Stomach (tissue), 9 donors: ENCODE data around the gene IGSF11. TPM values are rescaled to one million over a fixed set of nuclear protein-coding genes. Genes with fewer than 3 reads are reported as not detected.

Source experiments
- DNase-seq, 2 donors: peaks; one replicate each; pipeline versions ENCODE4 v3.0.0 to v3.0.0-alpha.2; 2013 to 2019
- H3K27ac ChIP-seq, 5 donors: fragments of 200-600 bp in 4 of 5; sonication (generic) in 4 of 5; one replicate each; pipeline ENCODE4 v1.5.1; 2013 to 2019; ENCODE audit warnings: mild to moderate bottlenecking in 1 of 5, moderate library complexity in 1 of 5
- H3K27me3 ChIP-seq, 3 donors: fragments of 200-600 bp; sonication (generic); one replicate each; pipeline ENCODE4 v1.5.1; 2017 to 2019; ENCODE audit warnings: mixed run types in 1 of 3
- H3K36me3 ChIP-seq, 4 donors: fragments of 200-600 bp; sonication (generic); 1 replicate in 3 of 4; 2 replicates in 1 of 4; pipeline ENCODE4 v1.5.1; 2016 to 2019
- H3K4me1 ChIP-seq, 4 donors: fragments of 200-600 bp; sonication (generic); one replicate each; pipeline ENCODE4 v1.5.1; 2016 to 2019
- H3K4me3 ChIP-seq, 4 donors: fragments of 200-600 bp; sonication (generic) in 3 of 4; one replicate each; pipeline ENCODE4 v1.5.1; 2016 to 2019; ENCODE audit warnings: mild to moderate bottlenecking in 1 of 4
- H3K9me3 ChIP-seq, 4 donors: fragments of 200-600 bp; sonication (generic); one replicate each; pipeline ENCODE4 v1.5.1; 2016 to 2019
- CTCF ChIP-seq, 7 experiments: fragments of 450-650 bp in 4 of 7; fragments of 200-600 bp in 3 of 7; sonication (generic) in 3 of 7; IDR thresholded peaks; one replicate each; pipeline ENCODE4 v1.5.1; 2016 to 2019; ENCODE audit warnings: antibody characterized with exemption in 7 of 7, control low read depth in 2 of 7, mild to moderate bottlenecking in 1 of 7
- EP300 ChIP-seq: sonication (generic); formaldehyde crosslinking; IDR thresholded peaks from one replicate; pipeline ENCODE4 v1.6.1; 2017; ENCODE audit warnings: antibody characterized with exemption
- POLR2A ChIP-seq, 4 donors: fragments of 450-650 bp; IDR thresholded peaks; one replicate each; pipeline ENCODE4 v1.6.1; 2016; ENCODE audit warnings: antibody characterized with exemption in 4 of 4, control low read depth in 2 of 4, mild to moderate bottlenecking in 1 of 4, moderate library complexity in 1 of 4
- POLR2AphosphoS5 ChIP-seq, 3 donors: sonication (generic); formaldehyde crosslinking; IDR thresholded peaks; one replicate each; pipeline ENCODE4 v1.6.1; 2016; ENCODE audit warnings: antibody characterized with exemption in 3 of 3
- WGBS, 5 donors: extraction: QIAGEN DNeasy Blood & Tissue Kit in 3 of 5; methylation state at CpG; one replicate each; pipeline versions ENCODE4 v1.1.5 to v1.1.7; 2013 to 2018; 5-methylcytosine and 5-hydroxymethylcytosine counted together
- intact Hi-C: fragments of 100-400 bp; cut with DNase I; formaldehyde crosslinking; loops from one replicate; pipeline ENCODE4 v1.15.1; 2023; ENCODE audit warnings: low total_unique reads
- polyA plus RNA-seq, 3 donors: library from polyadenylated mRNA; stranded (reverse); fragments of 200-250 nt; gene quantifications; one replicate each; pipeline ENCODE4 v1.2.3, GENCODE V29; 2013
- total RNA-seq, 5 donors: library from RNA; depleted of rRNA; stranded (reverse); fragments of >200 nt; gene quantifications; one replicate each; pipeline versions ENCODE4 v1.1.0 to v1.2.3, GENCODE V29; 2014 to 2016
- donor health status: healthy with polysubstance abuse.
- donor health status: Bipolar disorder and iron deficiency.
- donor health status: healthy.

The IGSF11 gene
- total and polyA plus RNA-seq, 8 donors: 0.55 to 77.7 (median 5.1) TPM; not detected in 4

- 26 to 41% (median 38%) methylated on average over 2 of the region's 2 CpGs for WGBS, 5 donors
- Histone ChIP-seq H3K4me3 (no peak overlapping the region), H3K27ac (no peak overlapping the region), H3K27me3 (no peaks in the 10 kb centered on the region), H3K36me3 (no peaks in the 10 kb centered on the region), H3K9me3 (no peaks in the 10 kb centered on the region), H3K4me1 (peaks cover 0 to 5% (median 0%) of the 10 kb centered on the region in 4 donors)
- no peak for DNase-seq
- no peak for TF ChIP-seq EP300
- TF ChIP-seq POLR2A (IDR thresholded peaks at IDR 0.05): no peak
- intact Hi-C loops: no loop called here
Measured at GRCh38 chr3:118997190-118997589, 37.5 kb downstream of the IGSF11 start.

GRCh38 chr3:118991775-118992174 is 42.9 kb downstream of the IGSF11 start:
- Histone ChIP-seq H3K4me3 (no peak overlapping the region), H3K27ac (peak overlapping the region in 3 of 5 donors; percentile 13 to 52 (median 13)), H3K36me3 (no peaks in the 10 kb centered on the region), H3K27me3 (no peaks in the 10 kb centered on the region), H3K4me1 (peaks cover 0 to 30% (median 6%) of the 10 kb centered on the region in 4 donors), H3K9me3 (no peaks in the 10 kb centered on the region)
- DNase-seq: peak; percentile 28 to 60
- WGBS, 5 donors: 32 to 57% (median 51%) methylated on average over 3 of the region's 3 CpGs
- TF ChIP-seq POLR2A (IDR thresholded peaks at IDR 0.05): no peak
- no peak for TF ChIP-seq CTCF (IDR thresholded peaks at IDR 0.05)
- TF ChIP-seq EP300: no peak
- TF ChIP-seq POLR2AphosphoS5 (IDR thresholded peaks at IDR 0.05): peak in 1 of 3 donors; percentile 7
- intact Hi-C loops: no loop called here

GRCh38 chr3:118990823-118991560 is 43.7 kb downstream of the IGSF11 start:
- no peaks in the 10 kb centered on the region for H3K9me3 ChIP-seq
- no peaks in the 10 kb centered on the region for H3K27me3 ChIP-seq
- no peaks in the 10 kb centered on the region for H3K36me3 ChIP-seq
- no peak overlapping the region for H3K4me3 ChIP-seq
- no peak for TF ChIP-seq EP300
- TF ChIP-seq POLR2A (IDR thresholded peaks at IDR 0.05): no peak
- no peak for TF ChIP-seq POLR2AphosphoS5 (IDR thresholded peaks at IDR 0.05)
- TF ChIP-seq CTCF (IDR thresholded peaks at IDR 0.05): no peak
- 46 to 77% (median 65%) methylated on average over 3 of the region's 3 CpGs for WGBS, 5 donors
- H3K4me1 ChIP-seq: peaks cover 0 to 34% (median 7%) of the 10 kb centered on the region in 4 donors
- no peak for DNase-seq
- intact Hi-C loops: no loop called here
- H3K27ac ChIP-seq: peak overlapping the region in 2 of 5 donors; percentile 13 to 52

- Histone ChIP-seq H3K27ac (no peak overlapping the region), H3K9me3 (no peaks in the 10 kb centered on the region), H3K4me3 (no peak overlapping the region), H3K27me3 (no peaks in the 10 kb centered on the region), H3K36me3 (no peaks in the 10 kb centered on the region), H3K4me1 (peaks cover 0 to 34% (median 9%) of the 10 kb centered on the region in 4 donors)
- no peak for DNase-seq
- intact Hi-C loops: no loop called here
- TF ChIP-seq POLR2AphosphoS5 (IDR thresholded peaks at IDR 0.05): no peak
- TF ChIP-seq EP300: no peak
- no peak for TF ChIP-seq CTCF (IDR thresholded peaks at IDR 0.05)
- TF ChIP-seq POLR2A (IDR thresholded peaks at IDR 0.05): no peak
- 42 to 52% (median 49%) methylated on average over 6 of the region's 6 CpGs for WGBS, 5 donors
Measured at GRCh38 chr3:118988198-118989130, 46.2 kb downstream of the IGSF11 start.
